Measurements from ENCODE around the gene ME1. TPM values are rescaled to one million over a fixed set of nuclear protein-coding genes. Genes with fewer than 3 reads are reported as not detected.

ME1 gene
- total RNA-seq, 1 experiment from 2014 or later: 7.8 TPM

- Histone ChIP-seq H4K8ac (replicated peaks; ENCODE audit: insufficient read length, low read depth, low read length) (no peak overlapping the region), H3K14ac (ENCODE audit: insufficient read depth, low read length) (no peak overlapping the region), H4K91ac (ENCODE audit: insufficient read length, low read depth, low read length) (no peak overlapping the region), H3T11ph (ENCODE audit: low read length) (no peak overlapping the region), H3K56ac (ENCODE audit: insufficient read length, low read depth, low read length) (no peak overlapping the region), H3K9ac (ENCODE audit: extremely low read depth, insufficient read length, low read length) (no peak overlapping the region), H2AK5ac (ENCODE audit: insufficient read length, low read length) (no peak overlapping the region), H2BK120ac (ENCODE audit: low read depth, low read length, poor library complexity, severe bottlenecking) (no peak overlapping the region), H3K9me3 (ENCODE audit: control insufficient read depth, low read depth, low read length) (no peaks in the 10 kb centered on the region), H4K20me1 (ENCODE audit: control insufficient read depth, insufficient read depth, insufficient read length) (no peaks in the 10 kb centered on the region), H2AFZ (ENCODE audit: low read length) (no peak overlapping the region), H3K18ac (ENCODE audit: insufficient read length, low read depth, low read length) (no peak overlapping the region), H2BK5ac (ENCODE audit: insufficient read length, low read length) (no peak overlapping the region), H2BK15ac (ENCODE audit: low read depth, low read length) (no peak overlapping the region), H3K4me2 (ENCODE audit: insufficient read depth, insufficient read length, low read length) (no peak overlapping the region), H3K27ac (ENCODE audit: insufficient read length, low read depth, low read length) (no peak overlapping the region), H3K23ac (ENCODE audit: insufficient read length, low read depth, low read length) (no peak overlapping the region), H3K4me1 (ENCODE audit: insufficient read depth, low read length) (no peaks in the 10 kb centered on the region), H4K5ac (ENCODE audit: insufficient read length, low read depth, low read length) (no peak overlapping the region), H3K79me1 (ENCODE audit: insufficient read depth, low read depth, low read length, poor library complexity, severe bottlenecking) (no peaks in the 10 kb centered on the region), H2BK20ac (ENCODE audit: low read depth, low read length, poor library complexity, severe bottlenecking) (no peak overlapping the region), H3K27me3 (ENCODE audit: insufficient read depth, low read length) (no peaks in the 10 kb centered on the region), H2BK12ac (ENCODE audit: insufficient read length, low read depth, low read length) (no peak overlapping the region), H3K79me2 (ENCODE audit: insufficient read depth, low read length) (no peaks in the 10 kb centered on the region), H3K4ac (ENCODE audit: low read depth, low read length) (no peak overlapping the region), H3K23me2 (ENCODE audit: insufficient read length, low read depth, low read length, poor library complexity, severe bottlenecking) (no peaks in the 10 kb centered on the region)
- H3K36me3 Mint-ChIP-seq (ENCODE audit: insufficient read depth in 1 of 3, low read depth in 3 of 3): no peaks in the 10 kb centered on the region
- no peaks in the 10 kb centered on the region for H3K27me3 Mint-ChIP-seq (ENCODE audit: low read depth)
- H3K9me3 Mint-ChIP-seq: no peaks in the 10 kb centered on the region
- TF ChIP-seq CTCF (conservative IDR thresholded peaks at IDR 0.05): peak; percentile 81
- DNase-seq: peak; percentile 51
- no peaks in the 10 kb centered on the region for H3K4me1 Mint-ChIP-seq
- no peak overlapping the region for H3K4me3 Mint-ChIP-seq
- no CpG with 5 or more reads among the region's 7 CpGs for WGBS (ENCODE audit: extremely low coverage, insufficient read length, low lambda C conversion rate)
- H3K27ac Mint-ChIP-seq: no peak overlapping the region
Observed at GRCh38 chr6:83215131-83216047, 215.5 kb downstream of the ME1 start.
